Subcutaneous preadipocyte (primary cell): Measurements from ENCODE around the gene GAB2. TPM values are rescaled to one million over a fixed set of nuclear protein-coding genes. Genes with fewer than 3 reads are reported as not detected.

Source experiments
- total RNA-seq: library from RNA; depleted of rRNA; stranded (reverse); fragments of >200 nt; gene quantifications from 2 replicates; pipeline ENCODE4 v1.2.3, GENCODE V29; 2012

GAB2 gene
- total RNA-seq = 6.1 and 10.7 TPM in 2 replicates

GRCh38 chr11:78417175-78417887 is at the start of gene GAB2:
Gene GAB2 (minus strand): TSS chr11:78417820. CDS start chr11:78417720, 100 bp downstream.

GRCh38 chr11:78188286-78189173 is 229.1 kb downstream of the GAB2 start, which contains the start of the genes KCTD21 and USP35:
Gene KCTD21 (minus strand): TSS chr11:78188626. CDS start chr11:78174554, 14,072 bp downstream.
Gene USP35 (plus strand): TSS chr11:78188919. CDS start chr11:78196246, 7,327 bp downstream.

Other genes with a start within 250 kb of the GAB2 start
- gene KCTD21, start 229.2 kb downstream of the GAB2 start, total RNA-seq = 9.2 and 9.4 TPM in 2 replicates
- 9.0 and 11.4 TPM in 2 replicates for gene USP35, start 228.9 kb downstream of the GAB2 start, total RNA-seq
- 10.3 and 13.5 TPM in 2 replicates for gene NARS2, start 157.0 kb upstream of the GAB2 start, total RNA-seq